Glutamatergic neuron (in vitro differentiated cells): Measurements from ENCODE around the gene SLC44A4. TPM values are rescaled to one million over a fixed set of nuclear protein-coding genes. Genes with fewer than 3 reads are reported as not detected.
A peak's percentile ranks its signal among the peaks of the same experiment; 100 is the strongest.

Source experiments
- DNase-seq: peaks from one replicate; pipeline ENCODE4 v3.0.0; 2022
- H3K27ac Mint-ChIP-seq: one replicate; pipeline ENCODE4 v1.8.0; 2020; ENCODE audit warnings: mild to moderate bottlenecking, mixed read lengths, inconsistent platforms; ENCODE audit not compliant: unreplicated experiment
- H3K27me3 Mint-ChIP-seq: one replicate; pipeline ENCODE4 v1.8.0; 2020; ENCODE audit warnings: mild to moderate bottlenecking, moderate library complexity, mixed read lengths, inconsistent platforms; ENCODE audit not compliant: unreplicated experiment
- H3K36me3 Mint-ChIP-seq: one replicate; pipeline ENCODE4 v1.8.0; 2020; ENCODE audit warnings: mild to moderate bottlenecking, mixed read lengths, inconsistent platforms; ENCODE audit not compliant: unreplicated experiment
- H3K4me1 Mint-ChIP-seq: one replicate; pipeline ENCODE4 v1.8.0; 2020; ENCODE audit warnings: mild to moderate bottlenecking, low read depth, mixed read lengths, inconsistent platforms; ENCODE audit not compliant: unreplicated experiment
- H3K4me3 Mint-ChIP-seq: one replicate; pipeline ENCODE4 v1.8.0; 2020; ENCODE audit warnings: mild to moderate bottlenecking, mixed read lengths, inconsistent platforms; ENCODE audit not compliant: unreplicated experiment
- H3K9me3 Mint-ChIP-seq: one replicate; pipeline ENCODE4 v1.8.0; 2020; ENCODE audit warnings: mild to moderate bottlenecking, moderate library complexity, mixed read lengths, inconsistent platforms; ENCODE audit not compliant: unreplicated experiment
- total RNA-seq: library from RNA; stranded (reverse); fragmentation: NEBNext Ultra II Directional; extraction: Animal tissue kit (Norgen Biotek cat#: 25700); gene quantifications from one replicate; pipeline ENCODE4 v1.2.1, GENCODE V29; 2021; ENCODE audit not compliant: unreplicated experiment
- TF ChIP-seq, protein P1 (sequence below): fragments of 200-600 bp; sonication (generic); IDR thresholded peaks from one replicate; pipeline ENCODE4 v1.5.0; 2021; ENCODE audit not compliant: partially characterized antibody, unreplicated experiment

Gene SLC44A4
- total RNA-seq, 1 donor from 2014 or later, result not detected

DNA sequence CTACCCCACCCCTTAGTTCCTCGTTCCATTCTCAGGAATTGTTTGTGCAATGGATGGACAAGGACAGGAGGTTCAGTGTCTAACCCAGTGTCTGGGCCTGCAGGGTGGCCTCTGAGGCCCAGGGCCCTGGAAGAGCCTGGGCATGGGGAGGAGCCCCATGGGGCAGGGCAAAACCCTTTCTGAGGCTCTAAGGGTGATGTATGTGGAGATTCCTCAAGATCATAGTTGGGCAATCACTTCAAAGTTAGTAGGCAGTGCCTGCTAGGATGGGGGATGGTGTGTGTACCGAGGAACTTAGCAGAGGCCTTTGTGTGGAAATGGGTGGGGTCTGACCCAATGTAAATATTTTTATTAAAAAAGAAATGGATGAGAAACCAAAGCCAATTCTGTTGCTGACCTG is 42.0 kb upstream of the SLC44A4 start:
- no peak overlapping the region for H3K27ac Mint-ChIP-seq
- no peaks in the 10 kb centered on the region for H3K36me3 Mint-ChIP-seq
- no peak for DNase-seq
- TF ChIP-seq, protein P1, sequence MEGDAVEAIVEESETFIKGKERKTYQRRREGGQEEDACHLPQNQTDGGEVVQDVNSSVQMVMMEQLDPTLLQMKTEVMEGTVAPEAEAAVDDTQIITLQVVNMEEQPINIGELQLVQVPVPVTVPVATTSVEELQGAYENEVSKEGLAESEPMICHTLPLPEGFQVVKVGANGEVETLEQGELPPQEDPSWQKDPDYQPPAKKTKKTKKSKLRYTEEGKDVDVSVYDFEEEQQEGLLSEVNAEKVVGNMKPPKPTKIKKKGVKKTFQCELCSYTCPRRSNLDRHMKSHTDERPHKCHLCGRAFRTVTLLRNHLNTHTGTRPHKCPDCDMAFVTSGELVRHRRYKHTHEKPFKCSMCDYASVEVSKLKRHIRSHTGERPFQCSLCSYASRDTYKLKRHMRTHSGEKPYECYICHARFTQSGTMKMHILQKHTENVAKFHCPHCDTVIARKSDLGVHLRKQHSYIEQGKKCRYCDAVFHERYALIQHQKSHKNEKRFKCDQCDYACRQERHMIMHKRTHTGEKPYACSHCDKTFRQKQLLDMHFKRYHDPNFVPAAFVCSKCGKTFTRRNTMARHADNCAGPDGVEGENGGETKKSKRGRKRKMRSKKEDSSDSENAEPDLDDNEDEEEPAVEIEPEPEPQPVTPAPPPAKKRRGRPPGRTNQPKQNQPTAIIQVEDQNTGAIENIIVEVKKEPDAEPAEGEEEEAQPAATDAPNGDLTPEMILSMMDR, result no peak
- no peak overlapping the region for H3K4me3 Mint-ChIP-seq
- H3K27me3 Mint-ChIP-seq, result no peaks in the 10 kb centered on the region
- H3K4me1 Mint-ChIP-seq, result no peaks in the 10 kb centered on the region
- no peaks in the 10 kb centered on the region for H3K9me3 Mint-ChIP-seq

DNA sequence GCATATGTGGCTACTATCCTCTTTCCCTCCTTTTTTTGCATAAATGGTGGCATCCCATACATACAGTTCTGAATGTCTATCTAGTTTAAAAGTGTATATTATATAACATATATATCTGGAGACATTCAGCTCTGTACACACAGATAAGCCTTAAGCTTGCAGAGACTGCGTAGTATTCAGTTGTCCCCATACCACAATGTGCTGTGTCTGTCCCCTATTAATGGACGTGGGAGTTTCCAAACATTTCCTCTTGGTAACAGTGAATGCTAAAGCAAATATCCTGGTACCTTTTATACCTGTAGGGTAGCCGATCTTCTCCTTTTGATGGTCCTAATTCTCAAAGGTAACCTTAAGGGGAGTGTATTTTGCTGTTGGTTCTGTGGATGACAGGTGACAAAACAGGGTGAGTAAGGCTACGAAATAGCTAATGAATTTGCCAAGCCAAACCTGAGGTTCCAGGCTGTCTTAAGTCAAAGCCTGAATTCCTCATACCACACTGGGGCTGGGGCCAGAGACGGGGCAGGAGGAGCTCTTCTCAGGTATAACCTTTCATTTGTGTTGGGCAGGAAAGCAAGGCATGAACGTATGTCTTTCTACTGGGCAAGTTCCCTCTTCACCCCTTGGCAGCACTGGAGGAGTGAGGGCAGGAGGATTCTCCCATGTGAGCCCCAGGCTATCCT is 41.0 kb upstream of the SLC44A4 start:
- Mint-ChIP-seq H3K27ac (no peak overlapping the region), H3K36me3 (no peaks in the 10 kb centered on the region), H3K4me1 (no peaks in the 10 kb centered on the region), H3K9me3 (no peaks in the 10 kb centered on the region), H3K4me3 (no peak overlapping the region), H3K27me3 (no peaks in the 10 kb centered on the region)
- DNase-seq, result no peak
- TF ChIP-seq, protein P1, result no peak

DNA sequence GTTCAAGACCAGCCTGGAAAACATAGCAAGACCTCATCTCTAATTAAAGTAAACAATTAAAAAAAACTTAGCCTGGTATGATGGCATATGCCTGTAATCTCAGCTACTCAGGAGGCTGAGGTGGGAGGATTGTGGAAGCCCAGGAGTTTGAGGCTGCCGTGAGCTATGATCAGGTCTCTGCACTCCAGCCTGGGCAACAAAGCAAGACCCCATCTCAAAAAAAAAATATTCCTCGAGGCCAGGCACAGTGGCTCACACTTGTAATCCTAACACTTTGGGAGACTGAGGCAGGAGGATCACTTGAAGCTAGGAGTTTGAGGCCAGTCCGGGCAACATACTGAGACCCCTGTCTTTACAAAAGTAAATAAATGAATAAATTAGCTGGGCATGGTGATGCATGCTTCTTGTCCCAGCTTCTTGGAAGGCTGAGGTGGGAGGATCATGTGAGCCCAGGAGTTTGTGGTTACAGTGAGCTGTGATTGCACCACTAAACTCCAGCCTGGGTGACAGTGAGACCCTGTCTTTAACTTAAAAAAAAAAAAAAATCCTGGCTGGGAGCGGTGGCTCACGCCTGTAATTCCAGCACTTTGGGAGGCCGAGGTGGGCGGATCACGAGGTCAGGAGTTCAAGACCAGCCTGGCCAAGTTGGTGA is 39.4 kb upstream of the SLC44A4 start:
- H3K27me3 Mint-ChIP-seq, result no peaks in the 10 kb centered on the region
- no peaks in the 10 kb centered on the region for H3K4me1 Mint-ChIP-seq
- TF ChIP-seq, protein P1, result no peak
- no peak overlapping the region for H3K4me3 Mint-ChIP-seq
- H3K27ac Mint-ChIP-seq, result no peak overlapping the region
- H3K36me3 Mint-ChIP-seq, result no peaks in the 10 kb centered on the region
- no peaks in the 10 kb centered on the region for H3K9me3 Mint-ChIP-seq
- no peak for DNase-seq

DNA sequence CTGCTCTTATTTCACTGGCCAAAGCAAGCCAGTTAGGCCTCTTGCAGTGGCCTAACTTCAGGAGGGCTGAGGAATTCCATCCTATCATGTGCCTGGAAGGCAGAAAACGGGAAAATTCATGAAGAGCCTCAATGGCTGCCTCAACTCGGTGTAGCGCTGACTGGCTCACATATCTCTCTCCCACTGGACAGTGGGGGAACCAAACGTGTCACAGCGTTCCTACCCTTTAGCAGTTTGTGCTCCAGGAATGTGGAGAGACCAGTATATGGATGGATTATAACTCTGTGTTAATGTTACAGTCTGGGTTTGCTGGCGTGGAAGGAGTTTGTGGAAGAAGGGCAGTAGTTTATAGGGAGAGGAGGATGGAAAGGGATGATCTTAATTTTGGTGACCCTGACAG is 37.0 kb upstream of the SLC44A4 start:
- Mint-ChIP-seq H3K36me3 (no peaks in the 10 kb centered on the region), H3K4me1 (no peaks in the 10 kb centered on the region), H3K9me3 (no peaks in the 10 kb centered on the region), H3K27ac (no peak overlapping the region), H3K27me3 (no peaks in the 10 kb centered on the region), H3K4me3 (peak overlapping the region; percentile 11)
- DNase-seq, result no peak
- TF ChIP-seq, protein P1, result no peak

DNA sequence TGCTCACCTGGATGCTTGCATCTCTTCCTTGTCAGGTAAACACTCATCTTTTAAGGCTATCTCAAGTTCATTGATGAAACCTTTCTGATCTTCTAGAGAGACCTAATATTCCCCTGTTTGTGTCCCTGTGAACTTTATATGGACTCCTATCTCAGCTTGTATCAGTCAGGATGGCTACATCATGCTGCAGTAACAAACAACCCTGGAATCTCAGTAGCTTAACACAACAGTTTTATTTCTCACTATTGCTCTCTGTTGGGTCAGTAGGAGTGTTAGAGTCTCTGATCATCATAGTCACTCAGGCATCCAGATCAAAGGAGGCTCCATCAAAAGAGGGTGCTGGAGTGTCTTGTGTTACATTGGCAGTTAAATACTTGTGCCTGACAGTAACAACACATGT is 36.6 kb upstream of the SLC44A4 start:
- H3K27me3 Mint-ChIP-seq, result no peaks in the 10 kb centered on the region

More for the DNA sequence above, 36.6 kb upstream of the SLC44A4 start:
- TF ChIP-seq, protein P1, result no peak
- Mint-ChIP-seq H3K4me1 (no peaks in the 10 kb centered on the region), H3K36me3 (no peaks in the 10 kb centered on the region), H3K9me3 (no peaks in the 10 kb centered on the region), H3K4me3 (no peak overlapping the region), H3K27ac (no peak overlapping the region)
- no peak for DNase-seq
